Measurements from ENCODE around the gene MYBPC2. TPM values are rescaled to one million over a fixed set of nuclear protein-coding genes. Genes with fewer than 3 reads are reported as not detected.

Gene MYBPC2
- total and polyA plus RNA-seq, 2 of the 4 experiments (the other 2 are of a cell fraction) = not detected

DNA sequence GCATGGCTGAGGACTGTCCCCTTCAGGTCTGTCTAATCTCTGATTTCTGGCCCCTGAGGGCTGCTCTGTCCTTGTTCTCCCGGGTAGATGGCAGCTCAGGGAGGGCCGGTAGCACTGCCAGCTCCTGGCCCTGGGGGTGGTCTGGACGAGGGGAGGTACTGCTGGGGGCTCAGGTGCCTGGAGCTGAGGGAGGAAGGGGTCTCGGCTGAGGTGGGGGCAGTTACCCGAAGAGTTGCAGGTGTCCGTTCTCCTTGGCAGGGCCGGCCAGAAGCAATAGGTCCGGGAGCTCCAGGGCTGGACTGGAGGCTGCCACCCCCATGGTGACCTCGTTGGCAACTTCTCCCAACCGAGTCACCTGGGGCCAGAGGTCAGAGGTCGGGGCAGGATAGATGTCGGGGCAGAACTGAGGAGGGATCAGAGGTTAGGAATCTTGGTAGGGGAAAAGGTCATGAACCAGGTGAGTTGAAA lies 42.4 kb downstream of the MYBPC2 start:
- no TSS peak for BruUV-seq (replicated peaks)
- no peak overlapping the region for H4K5ac ChIP-seq (ENCODE audit: low read depth, low read length)
- no peak overlapping the region for H2BK120ac ChIP-seq (ENCODE audit: low read depth, low read length)
- no peak overlapping the region for H2AK9ac ChIP-seq (replicated peaks; ENCODE audit: low read depth, low read length, poor library complexity)
- no peak overlapping the region for H2AK5ac ChIP-seq (ENCODE audit: low read depth, low read length)
- H3K4me1 ChIP-seq (ENCODE audit: control insufficient read depth, insufficient read depth, low read length) = 0 out of 2 replicates have a peak, but pooled peaks cover 2% of the 10 kb centered on the region
- in situ Hi-C loops (cut with MboI; ENCODE audit: low sequenced_read_pairs) = no loop called here
- H4K91ac ChIP-seq (ENCODE audit: insufficient read depth, low read depth, low read length) = no peak overlapping the region
- H3K9ac ChIP-seq (ENCODE audit: low read depth, low read length) = no peak overlapping the region
- H3K4me3 ChIP-seq (ENCODE audit: insufficient read depth, low read depth, low read length) = no peak overlapping the region
- dilution Hi-C loops (cut with HindIII; ENCODE audit: low sequenced_read_pairs, unreplicated experiment) = no loop called here
- no peak for ATAC-seq (ENCODE audit: low read depth)
- H4K20me1 ChIP-seq (ENCODE audit: insufficient read depth, low read length) = peaks cover 12% of the 10 kb centered on the region
- no peak overlapping the region for H3K56ac ChIP-seq (ENCODE audit: extremely low read depth, insufficient read depth, low read length)
- peaks cover 16 to 27% of the 10 kb centered on the region in 2 experiments for H3K79me1 ChIP-seq (ENCODE audit: low read depth in 1 of 2, low read length in 2 of 2)
- H3K18ac ChIP-seq (ENCODE audit: low read depth, low read length) = no peak overlapping the region
- CTCF ChIA-PET = no interaction called here
- peaks cover 12% of the 10 kb centered on the region; the same call in 1 of the 2 replicates for H3K36me3 ChIP-seq (ENCODE audit: control insufficient read depth, insufficient read depth, low read length)
- peaks cover 5% of the 10 kb centered on the region; the same call in 1 of the 2 replicates for H3K9me1 ChIP-seq (ENCODE audit: insufficient read depth, low read length)
- DNase-seq = no peak
- intact Hi-C loops (cut with micrococcal nuclease) = loop anchor here (5.0 kb wide), 1 partner anchor 108 kb away; the partner anchor contains the start of gene NAPSA
- no peak overlapping the region for H3K23ac ChIP-seq (ENCODE audit: low read depth, low read length)
- POLR2A ChIA-PET (ENCODE audit: unreplicated experiment) = no interaction called here
- TF ChIP-seq, protein P1, sequence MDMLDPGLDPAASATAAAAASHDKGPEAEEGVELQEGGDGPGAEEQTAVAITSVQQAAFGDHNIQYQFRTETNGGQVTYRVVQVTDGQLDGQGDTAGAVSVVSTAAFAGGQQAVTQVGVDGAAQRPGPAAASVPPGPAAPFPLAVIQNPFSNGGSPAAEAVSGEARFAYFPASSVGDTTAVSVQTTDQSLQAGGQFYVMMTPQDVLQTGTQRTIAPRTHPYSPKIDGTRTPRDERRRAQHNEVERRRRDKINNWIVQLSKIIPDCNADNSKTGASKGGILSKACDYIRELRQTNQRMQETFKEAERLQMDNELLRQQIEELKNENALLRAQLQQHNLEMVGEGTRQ (IDR thresholded peaks at IDR 0.05; ENCODE audit: low read depth, low read length) = no peak
- TF ChIP-seq CTCF (conservative IDR thresholded peaks at IDR 0.05; ENCODE audit: low read depth, low read length) = no peak
- no peak for TF ChIP-seq MAFK (IDR thresholded peaks at IDR 0.05; ENCODE audit: low read depth, low read length)
- no peak for TF ChIP-seq CHD1 (IDR thresholded peaks at IDR 0.05; ENCODE audit: low read depth, low read length)
- TF ChIP-seq, protein P2, sequence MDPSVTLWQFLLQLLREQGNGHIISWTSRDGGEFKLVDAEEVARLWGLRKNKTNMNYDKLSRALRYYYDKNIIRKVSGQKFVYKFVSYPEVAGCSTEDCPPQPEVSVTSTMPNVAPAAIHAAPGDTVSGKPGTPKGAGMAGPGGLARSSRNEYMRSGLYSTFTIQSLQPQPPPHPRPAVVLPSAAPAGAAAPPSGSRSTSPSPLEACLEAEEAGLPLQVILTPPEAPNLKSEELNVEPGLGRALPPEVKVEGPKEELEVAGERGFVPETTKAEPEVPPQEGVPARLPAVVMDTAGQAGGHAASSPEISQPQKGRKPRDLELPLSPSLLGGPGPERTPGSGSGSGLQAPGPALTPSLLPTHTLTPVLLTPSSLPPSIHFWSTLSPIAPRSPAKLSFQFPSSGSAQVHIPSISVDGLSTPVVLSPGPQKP (IDR thresholded peaks at IDR 0.05; ENCODE audit: borderline replicate concordance, low read depth, low read length) = no peak
- TF ChIP-seq SMC3 (IDR thresholded peaks at IDR 0.05; ENCODE audit: low read depth, low read length) = no peak
- TF ChIP-seq NFE2L2 (IDR thresholded peaks at IDR 0.05; ENCODE audit: low read depth, low read length) = no peak
- no peak overlapping the region for H3K27ac ChIP-seq (ENCODE audit: insufficient read depth, low read length)
- no peak overlapping the region for H2AFZ ChIP-seq (replicated peaks; ENCODE audit: low read length, poor library complexity)
- no peak overlapping the region for H3K4ac ChIP-seq (ENCODE audit: low read depth, low read length)
- no peak overlapping the region for H3K4me2 ChIP-seq (ENCODE audit: low read depth, low read length)
- no peak overlapping the region; a peak in 1 of 4 replicates for H4K8ac ChIP-seq (ENCODE audit: low read depth in 2 of 2, low read length in 2 of 2)
- no peak overlapping the region for H2BK5ac ChIP-seq (ENCODE audit: low read depth, low read length, poor library complexity, severe bottlenecking)
- no peak overlapping the region for H2BK20ac ChIP-seq (ENCODE audit: low read depth, low read length)
- H3K27me3 ChIP-seq (ENCODE audit: control insufficient read depth, insufficient read depth, low read length) = no peaks in the 10 kb centered on the region
- WGBS, 2 experiments (ENCODE audit: extremely low coverage in 2 of 2, insufficient read length in 1 of 2) = 96% methylated on average over 5 of the region's 12 CpGs; no CpG with 5 or more reads in 1 of the 2 experiments
- H3K9me3 ChIP-seq (ENCODE audit: control insufficient read depth, insufficient read depth, low read length) = no peaks in the 10 kb centered on the region
- no peak overlapping the region for H3K14ac ChIP-seq (replicated peaks; ENCODE audit: low read depth, low read length)
- no peak overlapping the region for H2BK15ac ChIP-seq (ENCODE audit: low read depth, low read length)
